Measurements from ENCODE around the gene TBCB.
"Not testable (repeated sequence)": the region's sequence is repeated elsewhere in the genome, so short reads cannot be mapped to it uniquely, and the experiment has no call there.

Gene TBCB

GRCh38 chr19:36115453-36116343, at the start of gene TBCB:
Gene TBCB (plus strand): TSS chr19:36115468. CDS start chr19:36115561, 93 bp downstream.
- no peak for DNase-seq (ENCODE audit: extremely low spot score)
- no peak for TF ChIP-seq ELF4 (IDR thresholded peaks at IDR 0.05)
- TF ChIP-seq FOXM1 (IDR thresholded peaks at IDR 0.05; ENCODE audit: borderline replicate concordance): no peak
- TF ChIP-seq L3MBTL2 (conservative IDR thresholded peaks at IDR 0.05): no peak
- TF ChIP-seq NFRKB (IDR thresholded peaks at IDR 0.05): no peak
- no peak for TF ChIP-seq TARDBP (IDR thresholded peaks at IDR 0.05)
- no peak for TF ChIP-seq HDGF (IDR thresholded peaks at IDR 0.05; ENCODE audit: borderline replicate concordance)
- no peak for TF ChIP-seq BHLHE40 (IDR thresholded peaks at IDR 0.05; ENCODE audit: borderline replicate concordance)
- no peak for TF ChIP-seq ZNF384 (IDR thresholded peaks at IDR 0.05)
- TF ChIP-seq CTBP1 (IDR thresholded peaks at IDR 0.05; ENCODE audit: borderline replicate concordance): no peak
- TF ChIP-seq, protein P1, sequence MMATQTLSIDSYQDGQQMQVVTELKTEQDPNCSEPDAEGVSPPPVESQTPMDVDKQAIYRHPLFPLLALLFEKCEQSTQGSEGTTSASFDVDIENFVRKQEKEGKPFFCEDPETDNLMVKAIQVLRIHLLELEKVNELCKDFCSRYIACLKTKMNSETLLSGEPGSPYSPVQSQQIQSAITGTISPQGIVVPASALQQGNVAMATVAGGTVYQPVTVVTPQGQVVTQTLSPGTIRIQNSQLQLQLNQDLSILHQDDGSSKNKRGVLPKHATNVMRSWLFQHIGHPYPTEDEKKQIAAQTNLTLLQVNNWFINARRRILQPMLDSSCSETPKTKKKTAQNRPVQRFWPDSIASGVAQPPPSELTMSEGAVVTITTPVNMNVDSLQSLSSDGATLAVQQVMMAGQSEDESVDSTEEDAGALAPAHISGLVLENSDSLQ (IDR thresholded peaks at IDR 0.05): no peak
- POLR2A ChIA-PET: interaction anchor here (0.7 to 2.5 kb wide), 27 partner anchors 9 to 367 kb away, joined by 3 to 39 read pairs (median 4); partner anchors contain the start of genes ALKBH6, CAPNS1, LIN37 and THAP8
- CTCF ChIA-PET: interaction anchor here (1.0 kb wide), 1 partner anchor 12 kb away, joined by 3 read pairs; no protein-coding TSS in a partner anchor

DNA sequence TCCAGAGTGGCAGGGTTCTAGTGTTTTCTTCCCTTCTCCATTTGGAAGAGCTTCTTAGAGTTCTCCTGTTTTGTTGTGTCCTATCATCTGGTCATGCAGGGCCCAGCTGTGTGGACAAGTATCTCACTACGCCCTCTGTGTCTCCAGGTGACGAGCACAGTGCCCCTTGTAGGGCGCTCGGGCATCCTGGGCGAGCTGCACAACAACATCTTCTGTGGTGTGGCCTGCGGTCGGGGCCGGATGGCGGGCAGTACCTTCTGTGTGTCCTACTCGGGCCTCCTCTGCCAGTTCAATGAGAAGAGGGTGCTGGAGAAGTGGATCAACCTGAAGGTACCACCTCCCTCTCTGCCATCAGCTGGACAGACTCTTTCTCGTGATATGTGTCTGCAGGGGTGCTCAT, 47.6 kb upstream of the TBCB start:
- DNase-seq (ENCODE audit: extremely low spot score): no peak
- POLR2A ChIA-PET: no interaction called here
- CTCF ChIA-PET: no interaction called here
- TF ChIP-seq CTBP1 (IDR thresholded peaks at IDR 0.05; ENCODE audit: borderline replicate concordance): no peak
- TF ChIP-seq ZNF384 (IDR thresholded peaks at IDR 0.05): no peak
- TF ChIP-seq L3MBTL2 (conservative IDR thresholded peaks at IDR 0.05): no peak
- TF ChIP-seq, protein P1 (IDR thresholded peaks at IDR 0.05): no peak
- no peak for TF ChIP-seq FOXM1 (IDR thresholded peaks at IDR 0.05; ENCODE audit: borderline replicate concordance)
- no peak for TF ChIP-seq FOXK2 (IDR thresholded peaks at IDR 0.05)
- TF ChIP-seq HDGF (IDR thresholded peaks at IDR 0.05; ENCODE audit: borderline replicate concordance): no peak
- TF ChIP-seq NFRKB (IDR thresholded peaks at IDR 0.05): no peak
- no peak for TF ChIP-seq SUZ12 (IDR thresholded peaks at IDR 0.05)
- TF ChIP-seq FOXA1 (IDR thresholded peaks at IDR 0.05): no peak
- no peak for TF ChIP-seq ARNT (IDR thresholded peaks at IDR 0.05)
- TF ChIP-seq LEF1 (IDR thresholded peaks at IDR 0.05; ENCODE audit: borderline replicate concordance): no peak
- no peak for TF ChIP-seq BHLHE40 (IDR thresholded peaks at IDR 0.05; ENCODE audit: borderline replicate concordance)

DNA sequence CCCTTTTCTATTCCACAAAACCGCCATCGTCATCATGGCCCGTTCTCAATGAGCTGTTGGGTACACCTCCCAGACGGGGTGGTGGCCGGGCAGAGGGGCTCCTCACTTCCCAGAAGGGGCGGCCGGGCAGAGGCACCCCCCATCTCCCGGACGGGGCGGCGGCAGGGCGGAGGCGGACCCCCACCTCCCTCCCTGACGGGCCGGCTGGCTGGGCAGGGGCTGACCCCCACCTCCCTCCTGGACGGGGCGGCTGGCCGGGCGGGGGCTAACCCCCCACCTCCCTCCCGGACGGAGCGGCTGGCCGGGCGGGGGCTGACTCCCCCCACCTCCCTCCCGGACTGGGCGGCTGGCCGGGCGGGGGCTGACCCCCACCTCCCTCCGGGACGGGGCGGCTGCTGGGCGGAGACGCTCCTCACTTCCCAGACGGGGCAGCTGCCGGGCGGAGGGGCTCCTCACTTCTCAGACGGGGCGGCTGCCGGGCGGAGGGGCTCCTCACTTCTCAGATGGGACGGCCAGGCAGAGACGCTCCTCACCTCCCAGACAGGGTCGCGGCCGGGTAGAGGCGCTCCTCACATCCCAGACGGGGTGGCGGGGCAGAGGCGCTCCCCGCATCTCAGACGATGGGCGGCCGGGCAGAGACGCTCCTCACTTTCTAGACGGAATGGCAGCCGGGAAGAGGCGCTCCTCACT, 46.3 kb upstream of the TBCB start:
- DNase-seq (ENCODE audit: extremely low spot score); POLR2A ChIA-PET; CTCF ChIA-PET: not testable (repeated sequence)

DNA sequence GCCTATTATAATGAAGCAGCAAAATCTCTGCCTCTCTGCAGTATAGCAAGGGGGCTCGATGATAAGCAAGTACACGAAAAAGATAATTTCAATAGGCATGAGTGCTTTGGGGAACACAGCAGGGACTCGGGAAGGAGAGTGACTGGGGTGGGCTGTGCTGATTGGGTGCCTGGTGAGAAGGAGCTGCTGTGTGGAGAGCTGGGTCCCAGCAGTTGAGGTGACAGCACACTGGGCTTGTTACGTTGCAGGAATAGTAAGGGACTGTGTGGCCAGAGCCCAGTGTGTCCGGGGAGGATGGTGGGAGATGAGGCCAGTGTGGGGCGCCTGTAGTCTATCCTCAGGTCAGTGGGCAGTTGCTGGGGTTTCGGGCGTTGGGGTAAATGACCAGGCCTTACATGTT, 43.2 kb upstream of the TBCB start:
- ChIA-PET CTCF (no interaction called here), POLR2A (no interaction called here)
- no peak for DNase-seq (ENCODE audit: extremely low spot score)
- TF ChIP-seq HDGF (IDR thresholded peaks at IDR 0.05; ENCODE audit: borderline replicate concordance): no peak
- TF ChIP-seq TARDBP (IDR thresholded peaks at IDR 0.05): no peak
- TF ChIP-seq FOXA1 (IDR thresholded peaks at IDR 0.05): no peak
- no peak for TF ChIP-seq ARNT (IDR thresholded peaks at IDR 0.05)
- no peak for TF ChIP-seq SUZ12 (IDR thresholded peaks at IDR 0.05)
- no peak for TF ChIP-seq ELF4 (IDR thresholded peaks at IDR 0.05)
- TF ChIP-seq FOXK2 (IDR thresholded peaks at IDR 0.05): no peak
- no peak for TF ChIP-seq FOXM1 (IDR thresholded peaks at IDR 0.05; ENCODE audit: borderline replicate concordance)
- no peak for TF ChIP-seq BHLHE40 (IDR thresholded peaks at IDR 0.05; ENCODE audit: borderline replicate concordance)
- TF ChIP-seq ZNF384 (IDR thresholded peaks at IDR 0.05): no peak
- TF ChIP-seq NFRKB (IDR thresholded peaks at IDR 0.05): no peak
- TF ChIP-seq, protein P1 (IDR thresholded peaks at IDR 0.05): no peak
- no peak for TF ChIP-seq LEF1 (IDR thresholded peaks at IDR 0.05; ENCODE audit: borderline replicate concordance)

DNA sequence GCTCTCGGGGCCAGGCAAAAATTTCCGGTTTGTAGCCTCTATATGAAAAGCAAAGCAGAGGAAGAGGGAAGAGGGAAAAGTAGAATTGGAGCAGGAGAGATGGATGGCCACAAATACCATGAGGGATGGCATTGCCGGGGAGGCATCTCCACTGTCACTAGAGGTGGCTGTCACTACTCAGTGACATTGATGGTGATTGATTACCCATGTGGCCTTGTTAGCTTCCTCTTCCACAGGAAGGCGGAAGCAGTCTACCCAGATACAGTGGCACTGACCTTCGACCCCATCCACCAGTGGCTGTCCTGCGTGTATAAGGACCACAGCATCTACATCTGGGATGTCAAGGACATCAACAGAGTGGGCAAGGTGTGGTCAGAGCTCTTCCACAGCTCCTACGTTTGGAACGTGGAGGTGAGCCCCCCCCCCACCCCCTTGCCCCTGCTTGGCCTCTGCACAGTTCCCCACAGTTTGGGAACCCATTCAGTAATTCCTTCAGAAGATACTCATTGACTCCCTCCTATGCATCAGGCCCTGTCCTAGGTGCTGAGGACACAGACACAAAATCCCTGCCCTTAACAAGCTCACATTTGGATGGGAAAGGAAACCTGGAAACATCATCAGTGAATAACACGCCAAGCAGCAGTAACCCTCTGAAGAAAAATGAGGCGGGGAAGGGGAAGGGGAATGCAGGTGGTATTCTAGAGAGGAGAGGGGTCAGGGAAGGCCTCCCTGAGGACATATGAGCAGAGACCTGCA, 42.0 kb upstream of the TBCB start:
- CTCF ChIA-PET: no interaction called here
- POLR2A ChIA-PET: no interaction called here
- no peak for DNase-seq (ENCODE audit: extremely low spot score)
- TF ChIP-seq, protein P1 (IDR thresholded peaks at IDR 0.05): peak; percentile 63; the same call in 1 of the 2 replicates
- no peak for TF ChIP-seq FOXK2 (IDR thresholded peaks at IDR 0.05)
